Osteocyte (in vitro differentiated cells): Measurements from ENCODE around the gene ETFA. TPM values are rescaled to one million over a fixed set of nuclear protein-coding genes. Genes with fewer than 3 reads are reported as not detected.

ENCODE experiments used
- DNase-seq: peaks from one replicate; pipeline ENCODE4 v3.0.0; 2021; ENCODE audit warnings: mixed read lengths; ENCODE audit not compliant: unreplicated experiment; ENCODE audit errors: extremely low spot score
- H3K27ac Mint-ChIP-seq: one replicate; pipeline ENCODE4 v1.8.0; 2021; ENCODE audit warnings: mild to moderate bottlenecking, mixed read lengths; ENCODE audit not compliant: unreplicated experiment
- H3K27me3 Mint-ChIP-seq: one replicate; pipeline ENCODE4 v1.8.0; 2021; ENCODE audit warnings: mixed read lengths; ENCODE audit not compliant: unreplicated experiment
- H3K36me3 Mint-ChIP-seq: one replicate; pipeline ENCODE4 v1.8.0; 2021; ENCODE audit warnings: mixed read lengths; ENCODE audit not compliant: unreplicated experiment
- H3K4me1 Mint-ChIP-seq: one replicate; pipeline ENCODE4 v1.8.0; 2021; ENCODE audit warnings: mixed read lengths; ENCODE audit not compliant: unreplicated experiment
- H3K4me3 Mint-ChIP-seq: one replicate; pipeline ENCODE4 v1.8.0; 2021; ENCODE audit warnings: mild to moderate bottlenecking, moderate library complexity, mixed read lengths; ENCODE audit not compliant: unreplicated experiment
- H3K9me3 Mint-ChIP-seq: one replicate; pipeline ENCODE4 v1.8.0; 2021; ENCODE audit warnings: mixed read lengths; ENCODE audit not compliant: unreplicated experiment
- CTCF ChIP-seq: fragments of 200-600 bp; sonication (generic); IDR thresholded peaks from 2 replicates; pipeline ENCODE4 v1.5.0; 2021; ENCODE audit warnings: antibody characterized with exemption, mild to moderate bottlenecking, moderate library complexity
- total RNA-seq: library from RNA; stranded (reverse); gene quantifications from 2 replicates; pipeline ENCODE4 v1.2.1, GENCODE V29; 2021

The ETFA gene
- total RNA-seq, 1 donor from 2014 or later = 98.2 TPM

GRCh38 chr15:76239786-76240185 lies 71.5 kb downstream of the ETFA start:
- peaks cover 12% of the 10 kb centered on the region for H3K36me3 Mint-ChIP-seq
- H3K4me3 Mint-ChIP-seq = no peak overlapping the region
- no peaks in the 10 kb centered on the region for H3K27me3 Mint-ChIP-seq
- DNase-seq = no peak
- TF ChIP-seq CTCF = no peak
- no peaks in the 10 kb centered on the region for H3K4me1 Mint-ChIP-seq
- peaks cover 5% of the 10 kb centered on the region for H3K9me3 Mint-ChIP-seq
- no peak overlapping the region for H3K27ac Mint-ChIP-seq

GRCh38 chr15:76236350-76236749 lies 74.9 kb downstream of the ETFA start:
- Mint-ChIP-seq H3K36me3 (peaks cover 2% of the 10 kb centered on the region), H3K27me3 (no peaks in the 10 kb centered on the region), H3K4me3 (no peak overlapping the region), H3K27ac (no peak overlapping the region), H3K4me1 (no peaks in the 10 kb centered on the region), H3K9me3 (no peaks in the 10 kb centered on the region)
- no peak for TF ChIP-seq CTCF
- no peak for DNase-seq

GRCh38 chr15:76235186-76235826 lies 76.0 kb downstream of the ETFA start:
- DNase-seq = no peak
- no peak overlapping the region for H3K4me3 Mint-ChIP-seq
- no peaks in the 10 kb centered on the region for H3K9me3 Mint-ChIP-seq
- peak; percentile 65 for TF ChIP-seq CTCF
- no peaks in the 10 kb centered on the region for H3K27me3 Mint-ChIP-seq
- H3K36me3 Mint-ChIP-seq = peaks cover 7% of the 10 kb centered on the region
- no peak overlapping the region for H3K27ac Mint-ChIP-seq
- H3K4me1 Mint-ChIP-seq = no peaks in the 10 kb centered on the region

- H3K9me3 Mint-ChIP-seq = no peaks in the 10 kb centered on the region
- H3K27me3 Mint-ChIP-seq = no peaks in the 10 kb centered on the region
- TF ChIP-seq CTCF = no peak
- H3K4me3 Mint-ChIP-seq = no peak overlapping the region
- peaks cover 5% of the 10 kb centered on the region for H3K36me3 Mint-ChIP-seq
- H3K4me1 Mint-ChIP-seq = no peaks in the 10 kb centered on the region
- DNase-seq = no peak
- no peak overlapping the region for H3K27ac Mint-ChIP-seq
These were observed 76.9 kb downstream of the ETFA start for GRCh38 chr15:76234337-76234889.

- no peaks in the 10 kb centered on the region for H3K9me3 Mint-ChIP-seq
- no peak overlapping the region for H3K4me3 Mint-ChIP-seq
- TF ChIP-seq CTCF = no peak
- DNase-seq = no peak
- H3K4me1 Mint-ChIP-seq = no peaks in the 10 kb centered on the region
- H3K27me3 Mint-ChIP-seq = no peaks in the 10 kb centered on the region
- H3K36me3 Mint-ChIP-seq = peaks cover 5% of the 10 kb centered on the region
- H3K27ac Mint-ChIP-seq = no peak overlapping the region
These were observed 77.3 kb downstream of the ETFA start for GRCh38 chr15:76233921-76234320.
